ENCODE results near the gene RGS9BP. TPM values are rescaled to one million over a fixed set of nuclear protein-coding genes. Genes with fewer than 3 reads are reported as not detected.

The RGS9BP gene
- total and polyA plus RNA-seq, 2 of the 13 experiments (the other 11 are each of a cell fraction or from before 2014, with no cell fraction given), result 0.01 TPM; not detected in 1

DNA sequence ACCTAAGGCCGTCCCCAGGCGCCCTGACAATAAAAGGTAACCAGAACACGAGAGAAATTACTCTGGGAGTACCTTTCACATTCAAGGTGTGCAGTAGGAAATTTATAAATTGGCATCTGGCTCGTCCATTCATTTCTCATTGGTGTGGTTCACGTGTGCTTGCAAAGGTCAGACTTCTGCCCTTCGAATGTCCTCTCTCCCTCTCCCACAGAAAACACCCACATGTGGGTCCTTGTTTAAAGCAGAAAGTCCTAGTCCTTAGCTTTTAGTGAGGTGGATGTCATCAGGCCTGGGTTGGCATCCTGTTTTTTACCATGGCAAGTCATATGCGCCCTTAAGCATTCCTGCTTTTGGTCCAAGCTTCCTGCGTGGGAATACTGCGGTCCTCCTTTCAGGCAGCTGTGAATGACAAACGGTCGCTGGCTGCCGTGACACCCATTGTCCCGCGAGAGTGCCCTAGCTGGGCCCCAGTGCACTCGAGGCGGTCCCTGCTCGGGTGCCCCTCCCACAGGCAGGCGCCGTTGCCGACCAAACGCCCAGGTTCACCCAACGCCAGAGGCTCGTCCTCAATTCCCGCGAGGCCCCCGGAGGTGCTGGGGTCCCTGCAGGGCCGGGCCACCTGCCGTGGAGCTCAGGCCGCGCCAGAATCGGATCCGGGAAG lies 15.8 kb downstream of the RGS9BP start, which contains the start of gene NUDT19 (continued):
- TF ChIP-seq, protein P1, sequence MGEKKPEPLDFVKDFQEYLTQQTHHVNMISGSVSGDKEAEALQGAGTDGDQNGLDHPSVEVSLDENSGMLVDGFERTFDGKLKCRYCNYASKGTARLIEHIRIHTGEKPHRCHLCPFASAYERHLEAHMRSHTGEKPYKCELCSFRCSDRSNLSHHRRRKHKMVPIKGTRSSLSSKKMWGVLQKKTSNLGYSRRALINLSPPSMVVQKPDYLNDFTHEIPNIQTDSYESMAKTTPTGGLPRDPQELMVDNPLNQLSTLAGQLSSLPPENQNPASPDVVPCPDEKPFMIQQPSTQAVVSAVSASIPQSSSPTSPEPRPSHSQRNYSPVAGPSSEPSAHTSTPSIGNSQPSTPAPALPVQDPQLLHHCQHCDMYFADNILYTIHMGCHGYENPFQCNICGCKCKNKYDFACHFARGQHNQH (CRISPR knock-in tag; IDR thresholded peaks at IDR 0.05), result no peak
- TF ChIP-seq KLF6 (CRISPR knock-in tag; IDR thresholded peaks at IDR 0.05) (no peak), FOXM1 (CRISPR knock-in tag; IDR thresholded peaks at IDR 0.05) (no peak), FOXK1 (CRISPR knock-in tag; IDR thresholded peaks at IDR 0.05; ENCODE audit: borderline replicate concordance, low read depth) (no peak), ZNF33B (CRISPR knock-in tag; IDR thresholded peaks at IDR 0.05) (no peak; the same call in 1 of the 2 replicates), PHF8 (CRISPR knock-in tag; IDR thresholded peaks at IDR 0.05) (peak; percentile 77), TBP (CRISPR knock-in tag; IDR thresholded peaks at IDR 0.05) (no peak), ZFP36L2 (CRISPR knock-in tag; IDR thresholded peaks at IDR 0.05) (no peak), SPEN (CRISPR knock-in tag; IDR thresholded peaks at IDR 0.05; ENCODE audit: low read depth) (0 out of 2 replicates have a peak, but pooled peaks have one; percentile 9), LCORL (IDR thresholded peaks at IDR 0.05) (no peak), LCORL (CRISPR knock-in tag; IDR thresholded peaks at IDR 0.05) (peak; percentile 45; the same call in 1 of the 2 replicates), ZNF496 (CRISPR knock-in tag; IDR thresholded peaks at IDR 0.05; ENCODE audit: insufficient replicate concordance) (no peak), ZNF841 (CRISPR knock-in tag; IDR thresholded peaks at IDR 0.05; ENCODE audit: borderline replicate concordance) (no peak; the same call in 1 of the 2 replicates), ZNF263 (CRISPR knock-in tag; IDR thresholded peaks at IDR 0.05) (no peak), MATR3 (CRISPR knock-in tag; IDR thresholded peaks at IDR 0.05) (no peak), NFATC3 (CRISPR knock-in tag; IDR thresholded peaks at IDR 0.05) (peak; percentile 29; the same call in 1 of the 2 replicates)
- TF ChIP-seq, protein P2, sequence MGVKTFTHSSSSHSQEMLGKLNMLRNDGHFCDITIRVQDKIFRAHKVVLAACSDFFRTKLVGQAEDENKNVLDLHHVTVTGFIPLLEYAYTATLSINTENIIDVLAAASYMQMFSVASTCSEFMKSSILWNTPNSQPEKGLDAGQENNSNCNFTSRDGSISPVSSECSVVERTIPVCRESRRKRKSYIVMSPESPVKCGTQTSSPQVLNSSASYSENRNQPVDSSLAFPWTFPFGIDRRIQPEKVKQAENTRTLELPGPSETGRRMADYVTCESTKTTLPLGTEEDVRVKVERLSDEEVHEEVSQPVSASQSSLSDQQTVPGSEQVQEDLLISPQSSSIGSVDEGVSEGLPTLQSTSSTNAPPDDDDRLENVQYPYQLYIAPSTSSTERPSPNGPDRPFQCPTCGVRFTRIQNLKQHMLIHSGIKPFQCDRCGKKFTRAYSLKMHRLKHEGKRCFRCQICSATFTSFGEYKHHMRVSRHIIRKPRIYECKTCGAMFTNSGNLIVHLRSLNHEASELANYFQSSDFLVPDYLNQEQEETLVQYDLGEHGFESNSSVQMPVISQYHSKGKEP (CRISPR knock-in tag; IDR thresholded peaks at IDR 0.05), result no peak
- TF ChIP-seq, protein P3, sequence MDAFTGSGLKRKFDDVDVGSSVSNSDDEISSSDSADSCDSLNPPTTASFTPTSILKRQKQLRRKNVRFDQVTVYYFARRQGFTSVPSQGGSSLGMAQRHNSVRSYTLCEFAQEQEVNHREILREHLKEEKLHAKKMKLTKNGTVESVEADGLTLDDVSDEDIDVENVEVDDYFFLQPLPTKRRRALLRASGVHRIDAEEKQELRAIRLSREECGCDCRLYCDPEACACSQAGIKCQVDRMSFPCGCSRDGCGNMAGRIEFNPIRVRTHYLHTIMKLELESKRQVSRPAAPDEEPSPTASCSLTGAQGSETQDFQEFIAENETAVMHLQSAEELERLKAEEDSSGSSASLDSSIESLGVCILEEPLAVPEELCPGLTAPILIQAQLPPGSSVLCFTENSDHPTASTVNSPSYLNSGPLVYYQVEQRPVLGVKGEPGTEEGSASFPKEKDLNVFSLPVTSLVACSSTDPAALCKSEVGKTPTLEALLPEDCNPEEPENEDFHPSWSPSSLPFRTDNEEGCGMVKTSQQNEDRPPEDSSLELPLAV (CRISPR knock-in tag; conservative IDR thresholded peaks at IDR 0.05; ENCODE audit: low read depth), result no peak
- TF ChIP-seq, protein P4, sequence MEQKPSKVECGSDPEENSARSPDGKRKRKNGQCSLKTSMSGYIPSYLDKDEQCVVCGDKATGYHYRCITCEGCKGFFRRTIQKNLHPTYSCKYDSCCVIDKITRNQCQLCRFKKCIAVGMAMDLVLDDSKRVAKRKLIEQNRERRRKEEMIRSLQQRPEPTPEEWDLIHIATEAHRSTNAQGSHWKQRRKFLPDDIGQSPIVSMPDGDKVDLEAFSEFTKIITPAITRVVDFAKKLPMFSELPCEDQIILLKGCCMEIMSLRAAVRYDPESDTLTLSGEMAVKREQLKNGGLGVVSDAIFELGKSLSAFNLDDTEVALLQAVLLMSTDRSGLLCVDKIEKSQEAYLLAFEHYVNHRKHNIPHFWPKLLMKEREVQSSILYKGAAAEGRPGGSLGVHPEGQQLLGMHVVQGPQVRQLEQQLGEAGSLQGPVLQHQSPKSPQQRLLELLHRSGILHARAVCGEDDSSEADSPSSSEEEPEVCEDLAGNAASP (CRISPR knock-in tag; IDR thresholded peaks at IDR 0.05; ENCODE audit: borderline replicate concordance), result peak; percentile 58
- TF ChIP-seq, protein P5, sequence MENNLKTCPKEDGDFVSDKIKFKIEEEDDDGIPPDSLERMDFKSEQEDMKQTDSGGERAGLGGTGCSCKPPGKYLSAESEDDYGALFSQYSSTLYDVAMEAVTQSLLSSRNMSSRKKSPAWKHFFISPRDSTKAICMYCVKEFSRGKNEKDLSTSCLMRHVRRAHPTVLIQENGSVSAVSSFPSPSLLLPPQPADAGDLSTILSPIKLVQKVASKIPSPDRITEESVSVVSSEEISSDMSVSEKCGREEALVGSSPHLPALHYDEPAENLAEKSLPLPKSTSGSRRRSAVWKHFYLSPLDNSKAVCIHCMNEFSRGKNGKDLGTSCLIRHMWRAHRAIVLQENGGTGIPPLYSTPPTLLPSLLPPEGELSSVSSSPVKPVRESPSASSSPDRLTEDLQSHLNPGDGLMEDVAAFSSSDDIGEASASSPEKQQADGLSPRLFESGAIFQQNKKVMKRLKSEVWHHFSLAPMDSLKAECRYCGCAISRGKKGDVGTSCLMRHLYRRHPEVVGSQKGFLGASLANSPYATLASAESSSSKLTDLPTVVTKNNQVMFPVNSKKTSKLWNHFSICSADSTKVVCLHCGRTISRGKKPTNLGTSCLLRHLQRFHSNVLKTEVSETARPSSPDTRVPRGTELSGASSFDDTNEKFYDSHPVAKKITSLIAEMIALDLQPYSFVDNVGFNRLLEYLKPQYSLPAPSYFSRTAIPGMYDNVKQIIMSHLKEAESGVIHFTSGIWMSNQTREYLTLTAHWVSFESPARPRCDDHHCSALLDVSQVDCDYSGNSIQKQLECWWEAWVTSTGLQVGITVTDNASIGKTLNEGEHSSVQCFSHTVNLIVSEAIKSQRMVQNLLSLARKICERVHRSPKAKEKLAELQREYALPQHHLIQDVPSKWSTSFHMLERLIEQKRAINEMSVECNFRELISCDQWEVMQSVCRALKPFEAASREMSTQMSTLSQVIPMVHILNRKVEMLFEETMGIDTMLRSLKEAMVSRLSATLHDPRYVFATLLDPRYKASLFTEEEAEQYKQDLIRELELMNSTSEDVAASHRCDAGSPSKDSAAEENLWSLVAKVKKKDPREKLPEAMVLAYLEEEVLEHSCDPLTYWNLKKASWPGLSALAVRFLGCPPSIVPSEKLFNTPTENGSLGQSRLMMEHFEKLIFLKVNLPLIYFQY (CRISPR knock-in tag; IDR thresholded peaks at IDR 0.05; ENCODE audit: borderline replicate concordance), result 0 out of 2 replicates have a peak, but pooled peaks have one; percentile 19

Data from HepG2 (cell line).